Measurements from ENCODE around the gene EME1. TPM values are rescaled to one million over a fixed set of nuclear protein-coding genes. Genes with fewer than 3 reads are reported as not detected.

EME1 gene
- total RNA-seq, 2 donors from 2014 or later: 1.8 to 10.1 TPM

DNA sequence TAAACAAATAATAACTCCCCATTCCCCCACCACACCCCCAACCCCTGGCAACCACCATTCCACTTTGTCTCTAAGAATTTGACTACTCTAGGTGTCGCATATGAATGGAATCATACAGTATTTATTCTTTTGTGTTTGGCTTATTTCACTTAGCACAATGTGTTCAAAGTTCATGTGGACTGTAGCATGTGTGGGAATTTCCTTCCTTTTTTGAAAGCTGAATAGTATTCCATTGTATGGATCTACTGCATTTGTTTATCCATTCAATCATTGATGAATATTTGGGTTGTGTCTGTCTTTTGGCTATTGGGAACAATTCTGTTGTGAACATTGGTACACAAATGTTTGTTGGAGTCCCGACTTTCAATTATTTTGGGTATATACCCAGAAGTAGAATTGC lies 49.7 kb downstream of the EME1 start:
- Histone ChIP-seq H3K9ac (ENCODE audit: low read depth in 2 of 2, low read length in 2 of 2) (no peak overlapping the region), H3K27me3 (no peaks in the 10 kb centered on the region), H3K36me3 (no peaks in the 10 kb centered on the region), H3K27ac (no peak overlapping the region), H3K4me3 (no peak overlapping the region), H3K4me1 (peaks cover 17% of the 10 kb centered on the region), H3K9me3 (no peaks in the 10 kb centered on the region)
- TF ChIP-seq CTCF (IDR thresholded peaks at IDR 0.05): no peak
- intact Hi-C loops (cut with DNase I): no loop called here
- no peak for DNase-seq

DNA sequence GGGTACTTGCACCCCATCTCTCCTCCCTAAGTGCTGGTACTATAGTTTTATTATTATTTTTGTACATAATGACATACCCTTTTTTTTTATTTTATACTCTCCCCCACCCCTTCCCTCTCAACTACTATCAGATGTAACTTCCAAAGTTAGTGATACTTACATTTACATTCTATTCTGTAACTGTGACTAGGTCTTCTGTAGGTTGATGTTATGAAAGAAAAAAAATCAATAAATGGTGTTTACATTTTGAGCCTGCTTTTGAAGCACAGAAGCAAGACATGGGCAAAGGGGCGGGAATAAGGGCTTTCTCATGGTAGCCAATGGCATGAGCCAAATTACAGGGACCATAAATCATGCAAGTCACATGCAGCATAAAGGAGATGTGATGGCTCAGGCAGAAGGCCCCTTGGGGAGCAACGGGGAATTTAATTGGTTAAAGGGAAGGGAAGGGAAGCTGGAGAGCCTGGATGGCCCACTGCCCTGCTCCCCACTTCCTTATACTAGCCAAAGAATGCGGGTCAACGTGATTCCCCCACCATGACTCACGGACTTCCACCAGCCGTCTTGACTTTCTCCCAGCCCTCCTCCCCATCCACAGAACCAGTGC lies 50.6 kb downstream of the EME1 start:
- H3K27ac ChIP-seq: no peak overlapping the region
- TF ChIP-seq CTCF (IDR thresholded peaks at IDR 0.05): no peak
- no peak overlapping the region for H3K9ac ChIP-seq (ENCODE audit: low read depth in 2 of 2, low read length in 2 of 2)
- H3K4me3 ChIP-seq: no peak overlapping the region
- intact Hi-C loops (cut with DNase I): no loop called here
- no peaks in the 10 kb centered on the region for H3K27me3 ChIP-seq
- no peaks in the 10 kb centered on the region for H3K36me3 ChIP-seq
- DNase-seq: no peak
- H3K9me3 ChIP-seq: no peaks in the 10 kb centered on the region
- peaks cover 22% of the 10 kb centered on the region for H3K4me1 ChIP-seq

- intact Hi-C loops (cut with DNase I): no loop called here
- no peak overlapping the region for H3K27ac ChIP-seq
- peaks cover 22% of the 10 kb centered on the region for H3K4me1 ChIP-seq
- H3K4me3 ChIP-seq: no peak overlapping the region
- DNase-seq: no peak
- TF ChIP-seq CTCF (IDR thresholded peaks at IDR 0.05): no peak
- no peaks in the 10 kb centered on the region for H3K36me3 ChIP-seq
- peak overlapping the region; percentile 4 to 64 for H3K9ac ChIP-seq (ENCODE audit: low read depth in 2 of 2, low read length in 2 of 2)
- H3K27me3 ChIP-seq: no peaks in the 10 kb centered on the region
- H3K9me3 ChIP-seq: no peaks in the 10 kb centered on the region
Observed at GRCh38 chr17:50424246-50424995, 51.4 kb downstream of the EME1 start.

DNA sequence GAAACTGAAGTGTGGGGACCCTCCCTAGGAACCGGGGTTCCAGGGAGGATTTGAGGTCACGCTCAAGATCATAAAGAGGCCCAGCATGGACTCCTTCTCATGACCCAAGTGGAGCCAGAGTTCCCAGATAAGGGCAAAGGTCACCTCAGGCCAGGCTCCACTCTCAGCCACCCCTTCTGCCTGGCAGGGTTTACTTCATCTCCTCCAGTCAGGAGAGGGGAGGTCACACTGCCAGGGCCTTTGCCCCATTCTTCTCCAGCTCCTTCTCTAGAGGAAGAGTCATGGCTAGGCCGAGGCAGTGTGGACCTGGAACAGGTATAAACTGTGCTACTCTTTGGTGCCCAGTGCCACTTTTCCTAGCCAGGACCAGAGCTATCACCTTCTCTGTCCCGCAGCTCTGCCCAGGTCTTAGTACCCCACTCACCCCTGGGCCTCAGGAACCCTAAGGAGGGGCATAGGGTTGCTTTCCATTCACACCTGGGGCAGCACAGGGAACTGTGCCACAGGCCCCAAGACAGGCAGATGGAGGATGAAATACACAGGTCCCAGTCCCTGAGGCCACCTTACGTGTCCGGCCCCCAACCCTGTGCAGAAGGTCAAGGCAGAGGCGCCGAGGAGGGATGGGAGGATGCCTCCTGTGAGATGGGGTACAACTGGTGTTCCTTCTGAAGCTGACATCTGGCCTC lies 52.1 kb downstream of the EME1 start:
- Histone ChIP-seq H3K4me3 (peak overlapping the region; percentile 80), H3K9me3 (no peaks in the 10 kb centered on the region), H3K27me3 (no peaks in the 10 kb centered on the region), H3K27ac (peak overlapping the region; percentile 79), H3K36me3 (no peaks in the 10 kb centered on the region), H3K4me1 (peaks cover 22% of the 10 kb centered on the region), H3K9ac (ENCODE audit: low read depth in 2 of 2, low read length in 2 of 2) (peak overlapping the region; percentile 25 to 64)
- intact Hi-C loops (cut with DNase I): no loop called here
- no peak for DNase-seq
- no peak for TF ChIP-seq CTCF (IDR thresholded peaks at IDR 0.05)

DNA sequence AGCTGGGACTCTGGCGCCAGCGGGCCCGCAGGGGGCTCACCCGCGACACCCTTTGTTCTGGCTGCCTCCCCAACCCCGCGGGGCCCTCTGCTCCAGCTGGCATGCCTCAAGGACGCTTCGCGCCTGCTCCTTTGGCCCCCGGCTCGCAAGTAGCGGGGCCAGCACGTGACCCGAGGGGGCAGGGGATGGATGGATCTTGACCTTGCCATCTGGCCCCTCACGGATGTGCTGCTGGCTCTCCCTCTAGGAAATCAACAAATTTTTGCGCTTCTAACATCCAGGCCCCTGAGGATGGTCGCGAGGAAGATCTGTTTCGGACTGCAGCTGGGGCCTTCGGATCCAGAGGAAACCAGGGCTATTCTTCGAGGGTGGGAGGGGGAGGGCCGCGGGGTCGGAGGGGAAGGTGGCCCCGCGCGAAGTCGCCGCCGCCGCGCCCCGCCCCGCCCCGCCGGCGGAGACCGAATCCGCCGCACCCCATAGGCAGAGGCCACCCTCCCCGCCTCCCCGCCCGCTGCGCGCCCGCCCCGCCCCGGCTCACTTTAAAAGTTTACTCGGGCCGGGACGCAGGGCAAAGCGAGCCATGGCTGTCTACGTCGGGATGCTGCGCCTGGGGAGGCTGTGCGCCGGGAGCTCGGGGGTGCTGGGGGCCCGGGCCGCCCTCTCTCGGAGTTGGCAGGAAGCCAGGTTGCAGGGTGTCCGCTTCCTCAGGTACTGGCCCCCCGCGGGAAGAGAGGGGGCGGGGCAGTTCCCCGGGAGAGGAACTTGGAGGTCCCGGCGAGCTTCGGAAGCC lies 52.8 kb downstream of the EME1 start, which contains the start of gene ACSF2:
TSS of gene ACSF2 (plus strand) at position 537 of the 790 bp plus-strand sequence. CDS start at position 581, 44 bp downstream.
- Histone ChIP-seq H3K4me3 (peak within 1 kb of the TSS; percentile 80), H3K4me1 (peaks cover 22% of the 10 kb centered on the region), H3K36me3 (peaks cover under 1% of the 10 kb centered on the region), H3K27ac (peak within 1 kb of the TSS; percentile 79), H3K27me3 (no peaks in the 10 kb centered on the region), H3K9me3 (no peaks in the 10 kb centered on the region), H3K9ac (ENCODE audit: low read depth in 2 of 2, low read length in 2 of 2) (peak within 1 kb of the TSS; percentile 25 to 97)
- intact Hi-C loops (cut with DNase I): no loop called here
- DNase-seq: peak; percentile 92
- TF ChIP-seq CTCF (IDR thresholded peaks at IDR 0.05): no peak

All from colonic mucosa (tissue), 4 donors.